ENCODE measurements around the gene FSTL5.

Gene FSTL5

GRCh38 chr4:162164906-162165510, 1.2 kb upstream of the FSTL5 start:
- TF ChIP-seq BACH2 (CRISPR knock-in tag; IDR thresholded peaks at IDR 0.05; ENCODE audit: borderline replicate concordance) (no peak), OSR1 (CRISPR knock-in tag; IDR thresholded peaks at IDR 0.05) (no peak), ZNF70 (CRISPR knock-in tag; IDR thresholded peaks at IDR 0.05) (no peak), ZFP30 (CRISPR knock-in tag; IDR thresholded peaks at IDR 0.05) (no peak), RARB (CRISPR knock-in tag; IDR thresholded peaks at IDR 0.05) (no peak), PPARA (CRISPR knock-in tag; IDR thresholded peaks at IDR 0.05; ENCODE audit: borderline replicate concordance) (no peak), ZFP3 (CRISPR knock-in tag; IDR thresholded peaks at IDR 0.05) (no peak), TCF4 (CRISPR knock-in tag; IDR thresholded peaks at IDR 0.05; ENCODE audit: borderline replicate concordance) (no peak), ARNTL (CRISPR knock-in tag; IDR thresholded peaks at IDR 0.05; ENCODE audit: borderline replicate concordance, low read depth) (no peak), PATZ1 (CRISPR knock-in tag; IDR thresholded peaks at IDR 0.05; ENCODE audit: borderline replicate concordance) (no peak), CSRNP3 (CRISPR knock-in tag; IDR thresholded peaks at IDR 0.05) (no peak), ZNF565 (CRISPR knock-in tag; conservative IDR thresholded peaks at IDR 0.05; ENCODE audit: low read depth) (no peak), SNAI2 (CRISPR knock-in tag; IDR thresholded peaks at IDR 0.05) (no peak), POU6F1 (CRISPR knock-in tag; IDR thresholded peaks at IDR 0.05; ENCODE audit: borderline replicate concordance, low read depth) (no peak), ZC3H10 (CRISPR knock-in tag; IDR thresholded peaks at IDR 0.05) (no peak), ISL1 (CRISPR knock-in tag; IDR thresholded peaks at IDR 0.05) (no peak), TOX (CRISPR knock-in tag; IDR thresholded peaks at IDR 0.05; ENCODE audit: borderline replicate concordance) (no peak), ESRRG (CRISPR knock-in tag; IDR thresholded peaks at IDR 0.05) (no peak)
- ATAC-seq: no peak

- no peak for ATAC-seq
- no peak for TF ChIP-seq TCF4 (CRISPR knock-in tag; IDR thresholded peaks at IDR 0.05; ENCODE audit: borderline replicate concordance)
- no peak for TF ChIP-seq ZFP3 (CRISPR knock-in tag; IDR thresholded peaks at IDR 0.05)
- TF ChIP-seq ARNTL (CRISPR knock-in tag; IDR thresholded peaks at IDR 0.05; ENCODE audit: borderline replicate concordance, low read depth): no peak
- TF ChIP-seq ZNF565 (CRISPR knock-in tag; conservative IDR thresholded peaks at IDR 0.05; ENCODE audit: low read depth): no peak
- TF ChIP-seq TSHZ2 (CRISPR knock-in tag; IDR thresholded peaks at IDR 0.05): no peak
- TF ChIP-seq ZNF8 (CRISPR knock-in tag; IDR thresholded peaks at IDR 0.05): no peak
- no peak for TF ChIP-seq PATZ1 (CRISPR knock-in tag; IDR thresholded peaks at IDR 0.05; ENCODE audit: borderline replicate concordance)
- TF ChIP-seq BACH2 (CRISPR knock-in tag; IDR thresholded peaks at IDR 0.05; ENCODE audit: borderline replicate concordance): no peak
- no peak for TF ChIP-seq ZC3H10 (CRISPR knock-in tag; IDR thresholded peaks at IDR 0.05)
- no peak for TF ChIP-seq CSDC2 (CRISPR knock-in tag; IDR thresholded peaks at IDR 0.05)
- no peak for TF ChIP-seq ISL1 (CRISPR knock-in tag; IDR thresholded peaks at IDR 0.05)
- TF ChIP-seq CREB5 (CRISPR knock-in tag; IDR thresholded peaks at IDR 0.05; ENCODE audit: low read depth): no peak
- no peak for TF ChIP-seq OSR1 (CRISPR knock-in tag; IDR thresholded peaks at IDR 0.05)
- no peak for TF ChIP-seq ZFP30 (CRISPR knock-in tag; IDR thresholded peaks at IDR 0.05)
- no peak for TF ChIP-seq ZNF70 (CRISPR knock-in tag; IDR thresholded peaks at IDR 0.05)
- TF ChIP-seq POU6F1 (CRISPR knock-in tag; IDR thresholded peaks at IDR 0.05; ENCODE audit: borderline replicate concordance, low read depth): no peak
- no peak for TF ChIP-seq SNAI2 (CRISPR knock-in tag; IDR thresholded peaks at IDR 0.05)
- no peak for TF ChIP-seq PPARA (CRISPR knock-in tag; IDR thresholded peaks at IDR 0.05; ENCODE audit: borderline replicate concordance)
Measured at GRCh38 chr4:162162672-162163071, 1.1 kb downstream of the FSTL5 start.

Data from SK-N-SH treated with all-trans-retinoic acid at 6 μM for 48 hours (cell line).